OCI-LY3 (cell line): ENCODE data around the gene KRTCAP3.

Experiments used
- H2AFZ ChIP-seq: fragments of 200-600, 300-600 bp; shearing (Covaris generic); 2 replicates; pipeline ENCODE4 v1.6.0; 2014; ENCODE audit warnings: antibody characterized with exemption, low read depth, low read length
- H3K27ac ChIP-seq: fragments of 200-600, 300-600 bp; sonication (generic); 2 replicates; pipeline ENCODE4 v1.5.1; 2014; ENCODE audit warnings: mild to moderate bottlenecking, low read length, moderate library complexity, mixed read lengths
- H3K27me3 ChIP-seq: fragments of 200-600, 300-600 bp; sonication (generic); 2 replicates; pipeline ENCODE4 v1.6.1; 2014; ENCODE audit warnings: low read depth, low read length, mixed read lengths
- H3K36me3 ChIP-seq: fragments of 200-600, 300-600 bp; sonication (generic); replicated peaks from 2 replicates; pipeline ENCODE3; 2014; ENCODE audit warnings: low read depth, low read length, mixed read lengths
- H3K4me1 ChIP-seq: fragments of 300-600, 200-600 bp; sonication (generic); 2 replicates; pipeline ENCODE4 v1.6.1; 2014; ENCODE audit warnings: low read length, mixed read lengths
- H3K4me2 ChIP-seq: fragments of 200-600, 300-600 bp; sonication (generic); 2 replicates; pipeline ENCODE4 v1.6.1; 2014; ENCODE audit warnings: low read length, mixed read lengths
- H3K4me3 ChIP-seq: fragments of 300-600, 200-600 bp; sonication (generic); 2 replicates; pipeline ENCODE4 v1.5.1; 2014; ENCODE audit warnings: antibody characterized with exemption, mild to moderate bottlenecking, low read length, moderate library complexity
- H3K79me2 ChIP-seq: fragments of 300-600, 200-600 bp; shearing (Covaris generic); 2 replicates; pipeline ENCODE4 v1.6.1; 2014; ENCODE audit warnings: mild to moderate bottlenecking, low read length, mixed read lengths
- H3K9ac ChIP-seq: fragments of 300-600, 200-600 bp; shearing (Covaris generic); 2 replicates; pipeline ENCODE4 v1.6.0; 2014; ENCODE audit warnings: mild to moderate bottlenecking, low read length, moderate library complexity
- H3K9me3 ChIP-seq: fragments of 200-600, 300-600 bp; shearing (Covaris generic); 2 replicates; pipeline ENCODE4 v1.6.1; 2014; ENCODE audit warnings: low read length, mixed read lengths; ENCODE audit not compliant: insufficient read depth
- H4K20me1 ChIP-seq: fragments of 200-600, 300-600 bp; sonication (generic); 2 replicates; pipeline ENCODE4 v1.6.1; 2016; ENCODE audit warnings: low read length, mixed read lengths; ENCODE audit not compliant: insufficient read depth
- CTCF ChIP-seq: fragments of 200-600, 300-600 bp; sonication (generic); IDR thresholded peaks from 2 replicates; pipeline ENCODE4 v1.5.1; 2014; ENCODE audit warnings: antibody characterized with exemption, low read length, low read depth
- EZH2phosphoT487 ChIP-seq: fragments of 200-600 bp; shearing (Covaris generic); IDR thresholded peaks from 2 replicates; pipeline ENCODE4 v1.6.1; 2018; ENCODE audit warnings: antibody characterized with exemption, mixed run types, low read depth

The KRTCAP3 gene

GRCh38 chr2:27446057-27446456 lies 3.9 kb downstream of the KRTCAP3 start:
- H3K27ac ChIP-seq = no peak overlapping the region
- H2AFZ ChIP-seq = no peak overlapping the region
- TF ChIP-seq EZH2phosphoT487 = no peak
- no peak for TF ChIP-seq CTCF
- no peaks in the 10 kb centered on the region for H4K20me1 ChIP-seq
- H3K9me3 ChIP-seq = no peaks in the 10 kb centered on the region
- H3K36me3 ChIP-seq = peaks cover 6% of the 10 kb centered on the region
- H3K4me3 ChIP-seq = no peak overlapping the region
- no peak overlapping the region for H3K4me2 ChIP-seq
- H3K27me3 ChIP-seq = no peaks in the 10 kb centered on the region
- H3K9ac ChIP-seq = no peak overlapping the region
- H3K4me1 ChIP-seq = no peaks in the 10 kb centered on the region
- H3K79me2 ChIP-seq = no peaks in the 10 kb centered on the region

GRCh38 chr2:27448381-27448780 lies 6.2 kb downstream of the KRTCAP3 start:
- H3K36me3 ChIP-seq = no peaks in the 10 kb centered on the region

GRCh38 chr2:27451095-27451494 lies 8.9 kb downstream of the KRTCAP3 start:
- Histone ChIP-seq H3K79me2 (no peaks in the 10 kb centered on the region), H3K9ac (no peak overlapping the region), H3K4me2 (no peak overlapping the region), H2AFZ (no peak overlapping the region), H3K4me3 (no peak overlapping the region), H3K27me3 (no peaks in the 10 kb centered on the region), H3K27ac (no peak overlapping the region), H3K9me3 (no peaks in the 10 kb centered on the region), H4K20me1 (no peaks in the 10 kb centered on the region), H3K4me1 (no peaks in the 10 kb centered on the region), H3K36me3 (no peaks in the 10 kb centered on the region)
- TF ChIP-seq CTCF (no peak), EZH2phosphoT487 (no peak)

More at GRCh38 chr2:27448381-27448780, 6.2 kb downstream of the KRTCAP3 start:
- Histone ChIP-seq H3K4me2 (no peak overlapping the region), H3K9ac (no peak overlapping the region), H3K27me3 (no peaks in the 10 kb centered on the region), H3K4me1 (no peaks in the 10 kb centered on the region), H2AFZ (no peak overlapping the region), H3K79me2 (no peaks in the 10 kb centered on the region), H3K9me3 (no peaks in the 10 kb centered on the region), H3K4me3 (no peak overlapping the region), H4K20me1 (no peaks in the 10 kb centered on the region), H3K27ac (no peak overlapping the region)
- TF ChIP-seq CTCF = no peak

GRCh38 chr2:27453968-27454367 lies 11.8 kb downstream of the KRTCAP3 start:
- no peaks in the 10 kb centered on the region for H3K36me3 ChIP-seq
- no peak overlapping the region for H3K27ac ChIP-seq
- H3K9me3 ChIP-seq = no peaks in the 10 kb centered on the region
- H3K4me1 ChIP-seq = no peaks in the 10 kb centered on the region
- H3K9ac ChIP-seq = no peak overlapping the region
- no peak overlapping the region for H3K4me3 ChIP-seq
- H3K27me3 ChIP-seq = no peaks in the 10 kb centered on the region
- H3K4me2 ChIP-seq = no peak overlapping the region
- H4K20me1 ChIP-seq = no peaks in the 10 kb centered on the region
- H2AFZ ChIP-seq = no peak overlapping the region
- no peaks in the 10 kb centered on the region for H3K79me2 ChIP-seq
- no peak for TF ChIP-seq EZH2phosphoT487
- TF ChIP-seq CTCF = no peak
